Fibroblast of peridontal ligament (primary cell): Measurements from ENCODE around the gene F8A3.
"Not testable (repeated sequence)": the region's sequence is repeated elsewhere in the genome, so short reads cannot be mapped to it uniquely, and the experiment has no call there.

ENCODE experiments used
- DNase-seq: peaks from one replicate; pipeline ENCODE4 v3.0.0-alpha.2; 2010; ENCODE audit errors: extremely low read depth

F8A3 gene

GRCh38 chrX:155458471-155458870 lies at the start of gene F8A3:
TSS of gene F8A3 (minus strand) at chrX:155458620. CDS start at chrX:155458600, 20 bp downstream.
- DNase-seq = not testable (repeated sequence)

- DNase-seq = no peak
Measured at GRCh38 chrX:155505296-155505695, 46.9 kb upstream of the F8A3 start.

- DNase-seq = not testable (repeated sequence)
Measured at GRCh38 chrX:155495134-155495533, 36.7 kb upstream of the F8A3 start.

GRCh38 chrX:155491421-155491820 lies 33.0 kb upstream of the F8A3 start:
- not testable (repeated sequence) for DNase-seq

DNA sequence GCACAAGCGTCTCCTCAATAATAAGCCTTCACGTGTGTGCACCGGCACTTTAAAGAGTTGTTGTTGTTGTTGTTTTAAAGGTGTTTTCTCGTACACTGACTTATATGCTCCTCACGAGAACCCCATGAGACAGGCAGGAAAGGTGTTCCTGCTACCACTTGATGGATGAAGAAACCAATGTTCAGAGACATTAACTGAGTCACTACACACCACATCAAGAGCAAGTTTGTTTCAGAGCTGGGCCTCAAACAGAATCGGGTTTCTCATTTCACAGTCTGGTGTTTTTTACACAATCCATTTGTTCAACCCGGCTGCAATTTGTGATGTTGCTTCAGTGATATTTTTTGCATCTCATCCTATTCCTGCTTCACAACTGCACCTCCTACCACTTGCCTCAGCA lies 18.7 kb upstream of the F8A3 start:
- not testable (repeated sequence) for DNase-seq

GRCh38 chrX:155466269-155466938 lies 8.0 kb upstream of the F8A3 start:
- not testable (repeated sequence) for DNase-seq

DNA sequence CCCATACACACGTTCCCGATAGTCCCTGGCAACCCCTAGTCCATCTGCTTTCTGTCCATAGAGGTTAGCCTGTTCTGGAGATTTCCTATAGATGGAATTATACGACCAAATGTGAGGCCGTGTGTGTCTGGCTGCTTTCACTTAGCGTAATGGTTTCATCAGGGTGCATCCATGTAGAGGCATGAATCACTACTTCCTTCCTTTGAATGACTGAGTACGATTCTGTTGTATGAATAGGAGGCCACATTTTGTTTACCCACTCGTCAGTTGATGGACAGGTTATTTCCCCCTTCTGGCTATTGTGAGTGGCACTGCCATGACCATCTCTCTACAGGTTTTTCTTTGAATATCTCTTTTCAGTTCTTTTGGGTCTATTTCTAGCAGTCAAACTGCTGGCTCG lies 2.1 kb upstream of the F8A3 start:
- DNase-seq = not testable (repeated sequence)

GRCh38 chrX:155457761-155458447 lies 516 bp downstream of the F8A3 start:
- DNase-seq = not testable (repeated sequence)

DNA sequence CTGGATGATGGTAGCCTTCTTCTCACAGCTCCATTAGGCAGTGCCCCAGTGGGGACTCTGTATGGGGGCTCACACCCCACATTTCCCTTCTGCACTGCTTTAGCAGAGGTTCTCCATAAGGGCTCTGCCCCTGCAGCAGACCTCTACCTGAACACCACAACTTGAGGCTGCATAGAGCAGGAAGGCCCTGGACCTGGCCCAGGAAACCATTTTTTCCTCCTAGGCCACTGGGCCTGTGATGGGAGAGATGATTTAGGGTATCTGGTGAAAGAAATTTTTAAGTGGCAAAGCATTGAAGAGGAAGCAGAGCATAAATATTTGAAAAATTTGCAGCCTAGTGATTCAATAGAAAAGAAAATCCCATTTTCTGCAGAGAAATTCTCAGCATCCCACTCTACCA lies 17.3 kb downstream of the F8A3 start:
- DNase-seq = no peak

- DNase-seq = no peak
Measured at GRCh38 chrX:155435744-155436112, 22.7 kb downstream of the F8A3 start.

- peak; percentile 2 for DNase-seq
Measured at GRCh38 chrX:155434906-155435743, 23.3 kb downstream of the F8A3 start.

DNA sequence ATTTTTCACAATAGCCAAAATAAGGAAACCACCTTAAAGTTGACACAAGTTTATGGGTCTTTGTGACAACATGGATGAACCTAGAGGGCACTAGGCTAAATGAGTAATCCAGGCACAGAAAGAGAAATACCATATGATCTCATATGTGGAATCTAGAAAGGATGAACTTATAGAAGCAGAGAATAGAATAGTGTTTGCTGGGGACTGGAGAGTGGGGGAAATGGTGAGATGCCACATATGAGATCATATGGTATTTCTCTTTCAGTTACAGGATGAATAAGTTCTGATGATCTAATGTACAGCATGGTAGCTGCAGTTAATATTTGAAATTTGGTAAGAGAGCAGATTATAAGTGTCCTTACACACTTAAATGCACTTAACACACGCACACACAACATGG lies 40.7 kb downstream of the F8A3 start:
- DNase-seq = no peak
